22Rv1 (cell line): ENCODE data around the gene PARP9.

Experiments used
- ZFX ChIP-seq: fragments of 450-650 bp; IDR thresholded peaks from 2 replicates; pipeline ENCODE4 v1.6.1; 2017; ENCODE audit warnings: antibody characterized with exemption, borderline replicate concordance
- TF ChIP-seq, protein P1 (sequence below): fragments of 450-650 bp; IDR thresholded peaks from 2 replicates; pipeline ENCODE4 v1.5.1; 2017; ENCODE audit warnings: mild to moderate bottlenecking

GRCh38 chr3:122558605-122559004 lies 5.5 kb downstream of the PARP9 start:
- TF ChIP-seq, protein P1, sequence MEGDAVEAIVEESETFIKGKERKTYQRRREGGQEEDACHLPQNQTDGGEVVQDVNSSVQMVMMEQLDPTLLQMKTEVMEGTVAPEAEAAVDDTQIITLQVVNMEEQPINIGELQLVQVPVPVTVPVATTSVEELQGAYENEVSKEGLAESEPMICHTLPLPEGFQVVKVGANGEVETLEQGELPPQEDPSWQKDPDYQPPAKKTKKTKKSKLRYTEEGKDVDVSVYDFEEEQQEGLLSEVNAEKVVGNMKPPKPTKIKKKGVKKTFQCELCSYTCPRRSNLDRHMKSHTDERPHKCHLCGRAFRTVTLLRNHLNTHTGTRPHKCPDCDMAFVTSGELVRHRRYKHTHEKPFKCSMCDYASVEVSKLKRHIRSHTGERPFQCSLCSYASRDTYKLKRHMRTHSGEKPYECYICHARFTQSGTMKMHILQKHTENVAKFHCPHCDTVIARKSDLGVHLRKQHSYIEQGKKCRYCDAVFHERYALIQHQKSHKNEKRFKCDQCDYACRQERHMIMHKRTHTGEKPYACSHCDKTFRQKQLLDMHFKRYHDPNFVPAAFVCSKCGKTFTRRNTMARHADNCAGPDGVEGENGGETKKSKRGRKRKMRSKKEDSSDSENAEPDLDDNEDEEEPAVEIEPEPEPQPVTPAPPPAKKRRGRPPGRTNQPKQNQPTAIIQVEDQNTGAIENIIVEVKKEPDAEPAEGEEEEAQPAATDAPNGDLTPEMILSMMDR, result no peak
- no peak for TF ChIP-seq ZFX
